IgD-negative memory B cell (primary cell): ENCODE results near the gene PCDH9. TPM values are rescaled to one million over a fixed set of nuclear protein-coding genes. Genes with fewer than 3 reads are reported as not detected.
"Not testable (repeated sequence)": the region's sequence is repeated elsewhere in the genome, so short reads cannot be mapped to it uniquely, and the experiment has no call there.

ENCODE experiments used
- H3K27ac Mint-ChIP-seq, 3 donors: one replicate each; pipeline ENCODE4 v1.8.0; 2020 to 2022; ENCODE audit warnings: mild to moderate bottlenecking in 3 of 3, mixed read lengths in 3 of 3, moderate library complexity in 1 of 3
- H3K27me3 Mint-ChIP-seq: one replicate; pipeline ENCODE4 v1.8.0; 2021; ENCODE audit warnings: mixed read lengths
- H3K36me3 Mint-ChIP-seq: one replicate; pipeline ENCODE4 v1.8.0; 2020; ENCODE audit warnings: mild to moderate bottlenecking, mixed read lengths
- H3K4me1 Mint-ChIP-seq, 3 donors: one replicate each; pipeline ENCODE4 v1.8.0; 2020 to 2022; ENCODE audit warnings: mixed read lengths in 3 of 3, mild to moderate bottlenecking in 1 of 3
- H3K4me3 Mint-ChIP-seq, 4 donors: one replicate each; pipeline ENCODE4 v1.8.0; 2020 to 2022; ENCODE audit warnings: mild to moderate bottlenecking in 4 of 4, mixed read lengths in 4 of 4, moderate library complexity in 3 of 4
- H3K9me3 Mint-ChIP-seq, 3 donors: one replicate each; pipeline ENCODE4 v1.8.0; 2020 to 2021; ENCODE audit warnings: mixed read lengths in 3 of 3, mild to moderate bottlenecking in 1 of 3
- polyA plus RNA-seq: library from polyadenylated mRNA; unstranded; fragments of 300-500 nt; fragmentation: Illumina TruSeq; gene quantifications from one replicate; pipeline ENCODE4 v1.2.3, GENCODE V29; 2021

PCDH9 gene
- polyA plus RNA-seq, 1 donor from 2014 or later = 2.3 TPM

- H3K4me3 Mint-ChIP-seq = no peak overlapping the region
These were observed 128.2 kb downstream of the PCDH9 start for GRCh38 chr13:67101730-67102467.

GRCh38 chr13:67100730-67101129, 129.4 kb downstream of the PCDH9 start:
- no peaks in the 10 kb centered on the region for H3K4me1 Mint-ChIP-seq
- H3K9me3 Mint-ChIP-seq = peaks cover 0 to 1% (median 1%) of the 10 kb centered on the region in 3 donors
- no peaks in the 10 kb centered on the region for H3K27me3 Mint-ChIP-seq
- no peaks in the 10 kb centered on the region for H3K36me3 Mint-ChIP-seq
- H3K4me3 Mint-ChIP-seq = no peak overlapping the region
- H3K27ac Mint-ChIP-seq = no peak overlapping the region

More at GRCh38 chr13:67101730-67102467, 128.2 kb downstream of the PCDH9 start:
- no peaks in the 10 kb centered on the region for H3K36me3 Mint-ChIP-seq
- H3K9me3 Mint-ChIP-seq = peaks cover 0 to 1% (median 0%) of the 10 kb centered on the region in 3 donors
- H3K27ac Mint-ChIP-seq = no peak overlapping the region
- no peaks in the 10 kb centered on the region for H3K4me1 Mint-ChIP-seq
- no peaks in the 10 kb centered on the region for H3K27me3 Mint-ChIP-seq

- no peak overlapping the region for H3K27ac Mint-ChIP-seq
- no peaks in the 10 kb centered on the region for H3K36me3 Mint-ChIP-seq
- H3K9me3 Mint-ChIP-seq = peaks cover 0 to 1% (median 0%) of the 10 kb centered on the region in 3 donors
- no peak overlapping the region for H3K4me3 Mint-ChIP-seq
- no peaks in the 10 kb centered on the region for H3K27me3 Mint-ChIP-seq
- no peaks in the 10 kb centered on the region for H3K4me1 Mint-ChIP-seq
These were observed 130.6 kb downstream of the PCDH9 start for GRCh38 chr13:67099494-67099893.

GRCh38 chr13:67097892-67098452, 132.2 kb downstream of the PCDH9 start:
- Mint-ChIP-seq H3K36me3 (no peaks in the 10 kb centered on the region), H3K27ac (no peak overlapping the region), H3K27me3 (no peaks in the 10 kb centered on the region), H3K4me3 (no peak overlapping the region), H3K9me3 (peaks cover 0 to 1% (median 0%) of the 10 kb centered on the region in 3 donors), H3K4me1 (no peaks in the 10 kb centered on the region)

GRCh38 chr13:67096893-67097292, 133.2 kb downstream of the PCDH9 start:
- not testable (repeated sequence) for H3K9me3 Mint-ChIP-seq, H3K27ac Mint-ChIP-seq, H3K27me3 Mint-ChIP-seq, H3K4me3 Mint-ChIP-seq, H3K36me3 Mint-ChIP-seq, H3K4me1 Mint-ChIP-seq

GRCh38 chr13:67096418-67096817, 133.7 kb downstream of the PCDH9 start:
- no peak overlapping the region for H3K27ac Mint-ChIP-seq
- no peak overlapping the region for H3K4me3 Mint-ChIP-seq
- no peaks in the 10 kb centered on the region for H3K27me3 Mint-ChIP-seq
- H3K9me3 Mint-ChIP-seq = peaks cover 0 to 1% (median 0%) of the 10 kb centered on the region in 3 donors
- H3K4me1 Mint-ChIP-seq = no peaks in the 10 kb centered on the region
- H3K36me3 Mint-ChIP-seq = no peaks in the 10 kb centered on the region

GRCh38 chr13:67095621-67096020, 134.5 kb downstream of the PCDH9 start:
- H3K27ac Mint-ChIP-seq = no peak overlapping the region
- no peaks in the 10 kb centered on the region for H3K4me1 Mint-ChIP-seq
- peaks cover 0 to 1% (median 0%) of the 10 kb centered on the region in 3 donors for H3K9me3 Mint-ChIP-seq
- H3K36me3 Mint-ChIP-seq = no peaks in the 10 kb centered on the region
- H3K27me3 Mint-ChIP-seq = no peaks in the 10 kb centered on the region
- no peak overlapping the region for H3K4me3 Mint-ChIP-seq

- peaks cover 0 to 1% (median 0%) of the 10 kb centered on the region in 3 donors for H3K9me3 Mint-ChIP-seq
- no peak overlapping the region for H3K27ac Mint-ChIP-seq
- no peaks in the 10 kb centered on the region for H3K27me3 Mint-ChIP-seq
- H3K4me3 Mint-ChIP-seq = no peak overlapping the region
- H3K36me3 Mint-ChIP-seq = no peaks in the 10 kb centered on the region
- no peaks in the 10 kb centered on the region for H3K4me1 Mint-ChIP-seq
These were observed 135.2 kb downstream of the PCDH9 start for GRCh38 chr13:67094952-67095351.

GRCh38 chr13:67094078-67094477, 136.1 kb downstream of the PCDH9 start:
- H3K4me1 Mint-ChIP-seq = no peaks in the 10 kb centered on the region
- H3K9me3 Mint-ChIP-seq = peaks cover 0 to 1% (median 0%) of the 10 kb centered on the region in 3 donors
- H3K27me3 Mint-ChIP-seq = no peaks in the 10 kb centered on the region
- no peak overlapping the region for H3K27ac Mint-ChIP-seq
- no peak overlapping the region for H3K4me3 Mint-ChIP-seq
- H3K36me3 Mint-ChIP-seq = no peaks in the 10 kb centered on the region

GRCh38 chr13:67091603-67092002, 138.5 kb downstream of the PCDH9 start:
- H3K27me3 Mint-ChIP-seq = no peaks in the 10 kb centered on the region
- no peak overlapping the region for H3K4me3 Mint-ChIP-seq
- H3K36me3 Mint-ChIP-seq = no peaks in the 10 kb centered on the region
- no peak overlapping the region for H3K27ac Mint-ChIP-seq
- peaks cover 0 to 1% (median 0%) of the 10 kb centered on the region in 3 donors for H3K9me3 Mint-ChIP-seq
- H3K4me1 Mint-ChIP-seq = no peaks in the 10 kb centered on the region

GRCh38 chr13:67090856-67091255, 139.3 kb downstream of the PCDH9 start:
- H3K36me3 Mint-ChIP-seq = no peaks in the 10 kb centered on the region
- no peak overlapping the region for H3K4me3 Mint-ChIP-seq
- no peaks in the 10 kb centered on the region for H3K9me3 Mint-ChIP-seq
- H3K27ac Mint-ChIP-seq = no peak overlapping the region
- no peaks in the 10 kb centered on the region for H3K27me3 Mint-ChIP-seq
- peaks cover 0 to 1% (median 0%) of the 10 kb centered on the region in 3 donors for H3K4me1 Mint-ChIP-seq

GRCh38 chr13:67087527-67087926, 142.6 kb downstream of the PCDH9 start:
- Mint-ChIP-seq H3K9me3 (no peaks in the 10 kb centered on the region), H3K27me3 (no peaks in the 10 kb centered on the region)

GRCh38 chr13:67086260-67086659, 143.9 kb downstream of the PCDH9 start:
- Mint-ChIP-seq H3K27ac (no peak overlapping the region), H3K9me3 (no peaks in the 10 kb centered on the region), H3K4me3 (no peak overlapping the region), H3K4me1 (peaks cover 0 to 1% (median 0%) of the 10 kb centered on the region in 3 donors), H3K27me3 (no peaks in the 10 kb centered on the region), H3K36me3 (no peaks in the 10 kb centered on the region)

More at GRCh38 chr13:67087527-67087926, 142.6 kb downstream of the PCDH9 start:
- Mint-ChIP-seq H3K4me3 (no peak overlapping the region), H3K36me3 (no peaks in the 10 kb centered on the region), H3K27ac (no peak overlapping the region), H3K4me1 (peaks cover 0 to 1% (median 0%) of the 10 kb centered on the region in 3 donors)

GRCh38 chr13:67084066-67084465, 146.1 kb downstream of the PCDH9 start:
- no peaks in the 10 kb centered on the region for H3K27me3 Mint-ChIP-seq
- H3K4me3 Mint-ChIP-seq = no peak overlapping the region
- peaks cover 0 to 1% (median 0%) of the 10 kb centered on the region in 3 donors for H3K4me1 Mint-ChIP-seq
- H3K36me3 Mint-ChIP-seq = no peaks in the 10 kb centered on the region
- H3K9me3 Mint-ChIP-seq = no peaks in the 10 kb centered on the region
- no peak overlapping the region for H3K27ac Mint-ChIP-seq

- H3K4me1 Mint-ChIP-seq = peaks cover 0 to 1% (median 0%) of the 10 kb centered on the region in 3 donors
- no peak overlapping the region for H3K27ac Mint-ChIP-seq
- no peak overlapping the region for H3K4me3 Mint-ChIP-seq
- H3K9me3 Mint-ChIP-seq = no peaks in the 10 kb centered on the region
- no peaks in the 10 kb centered on the region for H3K27me3 Mint-ChIP-seq
- no peaks in the 10 kb centered on the region for H3K36me3 Mint-ChIP-seq
These were observed 146.6 kb downstream of the PCDH9 start for GRCh38 chr13:67083519-67083918.

- no peaks in the 10 kb centered on the region for H3K9me3 Mint-ChIP-seq
- H3K4me1 Mint-ChIP-seq = no peaks in the 10 kb centered on the region
- H3K27ac Mint-ChIP-seq = no peak overlapping the region
- H3K36me3 Mint-ChIP-seq = no peaks in the 10 kb centered on the region
- H3K4me3 Mint-ChIP-seq = no peak overlapping the region
- no peaks in the 10 kb centered on the region for H3K27me3 Mint-ChIP-seq
These were observed 149.8 kb downstream of the PCDH9 start for GRCh38 chr13:67080351-67080750.
